ENCODE results near the gene CRISP1.

The CRISP1 gene

DNA sequence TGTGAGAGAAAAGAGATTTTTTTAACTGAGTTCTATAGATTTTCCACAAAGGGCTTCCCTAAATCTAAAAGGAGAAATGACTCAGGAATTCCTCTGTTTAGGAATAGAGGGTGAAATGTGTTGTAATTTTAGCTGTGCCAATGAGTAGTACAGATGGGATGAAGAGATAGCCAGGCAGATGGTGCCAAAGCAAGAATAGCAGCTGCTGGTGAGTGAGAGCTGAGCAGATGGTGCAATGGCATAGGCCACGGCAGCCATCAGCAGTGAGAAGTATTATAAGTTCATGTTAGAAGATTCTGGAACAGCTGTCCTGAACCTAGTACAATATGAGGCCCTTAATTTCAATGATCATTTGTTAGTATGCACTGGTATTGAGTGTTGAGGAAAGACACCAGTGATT is 40.2 kb upstream of the CRISP1 start:
- Histone ChIP-seq H3F3A (ENCODE audit: low read depth) (no peaks in the 10 kb centered on the region), H3K9ac (ENCODE audit: low read depth, low read length, poor library complexity, severe bottlenecking) (no peak overlapping the region), H3K36me3 (ENCODE audit: insufficient read depth, low read length) (no peaks in the 10 kb centered on the region), H3K79me2 (ENCODE audit: insufficient read depth, low read length) (no peaks in the 10 kb centered on the region), H3K4me1 (ENCODE audit: insufficient read depth, low read length, poor library complexity, severe bottlenecking) (no peaks in the 10 kb centered on the region), H3K4me3 (ENCODE audit: low read length, poor library complexity, severe bottlenecking) (no peak overlapping the region), H3K4me2 (ENCODE audit: low read depth, low read length, poor library complexity, severe bottlenecking) (no peak overlapping the region), H3K27me3 (ENCODE audit: insufficient read depth, low read length, poor library complexity, severe bottlenecking) (no peaks in the 10 kb centered on the region), H3K9me2 (replicated peaks; ENCODE audit: low read depth, low read length) (no peaks in the 10 kb centered on the region), H2AFZ (ENCODE audit: low read length) (no peak overlapping the region), H3K9me3 (ENCODE audit: insufficient read depth, low read depth, low read length) (no peaks in the 10 kb centered on the region), H4K20me1 (ENCODE audit: insufficient read depth, low read length, poor library complexity, severe bottlenecking) (no peaks in the 10 kb centered on the region)
- TF ChIP-seq EZH2phosphoT487 (IDR thresholded peaks at IDR 0.05; ENCODE audit: borderline replicate concordance): no peak
- TF ChIP-seq, protein P1, sequence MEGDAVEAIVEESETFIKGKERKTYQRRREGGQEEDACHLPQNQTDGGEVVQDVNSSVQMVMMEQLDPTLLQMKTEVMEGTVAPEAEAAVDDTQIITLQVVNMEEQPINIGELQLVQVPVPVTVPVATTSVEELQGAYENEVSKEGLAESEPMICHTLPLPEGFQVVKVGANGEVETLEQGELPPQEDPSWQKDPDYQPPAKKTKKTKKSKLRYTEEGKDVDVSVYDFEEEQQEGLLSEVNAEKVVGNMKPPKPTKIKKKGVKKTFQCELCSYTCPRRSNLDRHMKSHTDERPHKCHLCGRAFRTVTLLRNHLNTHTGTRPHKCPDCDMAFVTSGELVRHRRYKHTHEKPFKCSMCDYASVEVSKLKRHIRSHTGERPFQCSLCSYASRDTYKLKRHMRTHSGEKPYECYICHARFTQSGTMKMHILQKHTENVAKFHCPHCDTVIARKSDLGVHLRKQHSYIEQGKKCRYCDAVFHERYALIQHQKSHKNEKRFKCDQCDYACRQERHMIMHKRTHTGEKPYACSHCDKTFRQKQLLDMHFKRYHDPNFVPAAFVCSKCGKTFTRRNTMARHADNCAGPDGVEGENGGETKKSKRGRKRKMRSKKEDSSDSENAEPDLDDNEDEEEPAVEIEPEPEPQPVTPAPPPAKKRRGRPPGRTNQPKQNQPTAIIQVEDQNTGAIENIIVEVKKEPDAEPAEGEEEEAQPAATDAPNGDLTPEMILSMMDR (conservative IDR thresholded peaks at IDR 0.05; ENCODE audit: low read length): no peak

DNA sequence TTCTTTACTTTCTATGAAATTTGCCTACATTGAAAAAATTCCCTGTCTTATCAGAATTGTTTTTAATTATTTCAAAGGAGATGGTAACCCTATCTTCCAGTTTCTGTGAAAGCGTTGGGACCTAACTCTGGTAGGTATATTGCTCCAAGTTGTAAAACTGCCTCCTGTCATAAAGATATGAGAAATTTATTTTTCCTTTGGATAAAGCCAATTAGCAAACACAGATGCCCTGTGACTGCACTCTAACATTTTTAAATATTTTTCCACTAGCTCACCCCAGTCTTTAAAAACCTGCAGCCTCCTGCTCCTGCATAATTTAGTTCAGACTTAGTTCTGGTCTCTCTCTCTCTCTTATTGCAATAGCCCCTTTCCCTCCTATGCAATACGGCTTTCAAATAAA is 39.0 kb upstream of the CRISP1 start:
- Histone ChIP-seq H3K36me3 (ENCODE audit: insufficient read depth, low read length) (no peaks in the 10 kb centered on the region), H4K20me1 (ENCODE audit: insufficient read depth, low read length, poor library complexity, severe bottlenecking) (no peaks in the 10 kb centered on the region), H3K9ac (ENCODE audit: low read depth, low read length, poor library complexity, severe bottlenecking) (no peak overlapping the region), H3F3A (ENCODE audit: low read depth) (no peaks in the 10 kb centered on the region), H3K9me3 (ENCODE audit: insufficient read depth, low read depth, low read length) (no peaks in the 10 kb centered on the region), H2AFZ (ENCODE audit: low read length) (no peak overlapping the region), H3K9me2 (replicated peaks; ENCODE audit: low read depth, low read length) (no peaks in the 10 kb centered on the region), H3K4me3 (ENCODE audit: low read length, poor library complexity, severe bottlenecking) (no peak overlapping the region), H3K79me2 (ENCODE audit: insufficient read depth, low read length) (no peaks in the 10 kb centered on the region), H3K4me2 (ENCODE audit: low read depth, low read length, poor library complexity, severe bottlenecking) (no peak overlapping the region), H3K4me1 (ENCODE audit: insufficient read depth, low read length, poor library complexity, severe bottlenecking) (no peaks in the 10 kb centered on the region), H3K27me3 (ENCODE audit: insufficient read depth, low read length, poor library complexity, severe bottlenecking) (no peaks in the 10 kb centered on the region)
- TF ChIP-seq, protein P1 (conservative IDR thresholded peaks at IDR 0.05; ENCODE audit: low read length): no peak
- TF ChIP-seq EZH2phosphoT487 (IDR thresholded peaks at IDR 0.05; ENCODE audit: borderline replicate concordance): no peak

DNA sequence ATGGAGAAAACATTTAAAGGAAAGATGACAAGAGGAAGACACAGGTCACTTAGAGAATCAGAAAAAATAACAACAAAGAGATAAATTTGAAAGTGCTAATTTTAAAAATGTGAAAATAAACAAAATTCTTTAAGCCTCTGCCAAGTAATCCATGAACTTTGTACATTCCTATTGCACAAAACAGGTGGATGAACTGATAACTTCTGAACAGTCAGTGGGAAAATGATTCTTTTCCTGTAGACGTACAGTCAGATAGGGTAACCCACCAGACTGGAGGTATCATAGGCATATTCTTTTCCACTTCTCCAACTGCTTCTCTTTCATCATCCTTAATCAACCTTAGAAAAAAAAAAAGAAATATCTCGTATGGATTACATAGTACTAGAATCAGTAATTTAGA is 36.5 kb upstream of the CRISP1 start:
- Histone ChIP-seq H3K4me1 (ENCODE audit: insufficient read depth, low read length, poor library complexity, severe bottlenecking) (no peaks in the 10 kb centered on the region), H3K9me2 (replicated peaks; ENCODE audit: low read depth, low read length) (no peaks in the 10 kb centered on the region), H3K27me3 (ENCODE audit: insufficient read depth, low read length, poor library complexity, severe bottlenecking) (no peaks in the 10 kb centered on the region), H3F3A (ENCODE audit: low read depth) (no peaks in the 10 kb centered on the region), H3K4me3 (ENCODE audit: low read length, poor library complexity, severe bottlenecking) (no peak overlapping the region), H3K9me3 (ENCODE audit: insufficient read depth, low read depth, low read length) (no peaks in the 10 kb centered on the region), H3K79me2 (ENCODE audit: insufficient read depth, low read length) (no peaks in the 10 kb centered on the region), H2AFZ (ENCODE audit: low read length) (no peak overlapping the region), H3K36me3 (ENCODE audit: insufficient read depth, low read length) (no peaks in the 10 kb centered on the region), H3K4me2 (ENCODE audit: low read depth, low read length, poor library complexity, severe bottlenecking) (no peak overlapping the region), H3K9ac (ENCODE audit: low read depth, low read length, poor library complexity, severe bottlenecking) (no peak overlapping the region), H4K20me1 (ENCODE audit: insufficient read depth, low read length, poor library complexity, severe bottlenecking) (no peaks in the 10 kb centered on the region)
- no peak for TF ChIP-seq EZH2phosphoT487 (IDR thresholded peaks at IDR 0.05; ENCODE audit: borderline replicate concordance)
- TF ChIP-seq, protein P1 (conservative IDR thresholded peaks at IDR 0.05; ENCODE audit: low read length): no peak
